HepG2 (cell line): ENCODE measurements around the gene SMPD2. TPM values are rescaled to one million over a fixed set of nuclear protein-coding genes. Genes with fewer than 3 reads are reported as not detected.

ENCODE experiments used
- ATM ChIP-seq: fragments of 450-650 bp; IDR thresholded peaks from 2 replicates; pipeline ENCODE4 v1.7.1; 2017; ENCODE audit warnings: mild to moderate bottlenecking, borderline replicate concordance
- MAX ChIP-seq: IDR thresholded peaks from 2 replicates; pipeline ENCODE4 v1.6.1; 2012; ENCODE audit warnings: inconsistent platforms
- MED13 ChIP-seq: sonication (generic); formaldehyde crosslinking; IDR thresholded peaks from 2 replicates; pipeline ENCODE4 v1.5.0; 2020; ENCODE audit warnings: missing genetic modification reagents
- PBX2 ChIP-seq: IDR thresholded peaks from 2 replicates; pipeline ENCODE4 v1.6.1; 2016; ENCODE audit warnings: control low read depth
- POLR2A ChIP-seq, 2 experiments: IDR thresholded peaks; 2 replicates each; pipeline ENCODE4 v1.6.1; 2011; ENCODE audit warnings: low read depth in 2 of 2, low read length in 2 of 2, mild to moderate bottlenecking in 1 of 2, moderate library complexity in 1 of 2; ENCODE audit not compliant: insufficient read depth in 1 of 2
- SAFB2 ChIP-seq: sonication (generic); formaldehyde crosslinking; IDR thresholded peaks from 2 replicates; pipeline ENCODE4 v1.5.1; 2020; ENCODE audit warnings: missing genetic modification reagents, low read depth, mild to moderate bottlenecking, borderline replicate concordance
- SMAD9 ChIP-seq: sonication (generic); formaldehyde crosslinking; IDR thresholded peaks from 2 replicates; pipeline ENCODE4 v1.5.1; 2020; ENCODE audit warnings: mild to moderate bottlenecking, missing genetic modification reagents
- SMC3 ChIP-seq: IDR thresholded peaks from 2 replicates; pipeline ENCODE4 v1.6.1; 2011; ENCODE audit warnings: low read length, improper control_type of control experiment
- ZGPAT ChIP-seq: IDR thresholded peaks from 2 replicates; pipeline ENCODE4 v1.6.1; 2016; ENCODE audit warnings: mild to moderate bottlenecking
- ZHX2 ChIP-seq, 2 experiments: sonication (generic) in 1 of 2; formaldehyde crosslinking in 1 of 2; IDR thresholded peaks; 2 replicates each; pipeline versions ENCODE4 v1.6.1 to v1.9.0; 2014 to 2022; ENCODE audit warnings: antibody characterized with exemption in 1 of 2, borderline replicate concordance in 1 of 2, inconsistent platforms in 1 of 2, low read depth in 1 of 2, missing genetic modification reagents in 1 of 2
- ZIK1 ChIP-seq: sonication (generic); formaldehyde crosslinking; IDR thresholded peaks from 2 replicates; pipeline ENCODE4 v1.5.0; 2020; ENCODE audit warnings: mild to moderate bottlenecking, low read depth, missing genetic modification reagents, borderline replicate concordance
- ZNF546 ChIP-seq: sonication (generic); formaldehyde crosslinking; conservative IDR thresholded peaks from 2 replicates; pipeline ENCODE4 v1.8.1; 2023; ENCODE audit warnings: mild to moderate bottlenecking, missing genetic modification reagents
- ZNF597 ChIP-seq: sonication (generic); formaldehyde crosslinking; IDR thresholded peaks from 2 replicates; pipeline ENCODE4 v1.5.0; 2020; ENCODE audit warnings: missing genetic modification reagents
- ZNF710 ChIP-seq: sonication (generic); formaldehyde crosslinking; IDR thresholded peaks from 2 replicates; pipeline ENCODE4 v1.5.0; 2020; ENCODE audit warnings: mild to moderate bottlenecking, missing genetic modification reagents, borderline replicate concordance
- ZNF839 ChIP-seq: sonication (generic); formaldehyde crosslinking; IDR thresholded peaks from 2 replicates; pipeline ENCODE4 v1.4.0; 2020; ENCODE audit warnings: missing genetic modification reagents, mild to moderate bottlenecking, borderline replicate concordance
- polyA plus RNA-seq, 8 experiments: library from polyadenylated mRNA; depleted of rRNA in 3 of 8; stranded (reverse) in 7 of 8; unstranded in 1 of 8; fragments of >200 nt; fragmentation: Illumina TruSeq in 4 of 8; extraction: Trizol in 4 of 8; gene quantifications; 2 replicates each; pipeline versions ENCODE4 v1.2.1 to v1.2.3, GENCODE V29; 2011 to 2016; ENCODE audit warnings: low read depth in 4 of 8, missing spikeins in 1 of 8, mixed read lengths in 1 of 8; ENCODE audit not compliant: insufficient read depth in 1 of 8
- total RNA-seq, 5 experiments: library from RNA; depleted of rRNA; stranded (reverse); fragments of >200 nt; fragmentation: Illumina TruSeq; extraction: Trizol; gene quantifications; 2 replicates each; pipeline ENCODE4 v1.2.3, GENCODE V29; 2016; ENCODE audit warnings: low read depth in 1 of 5

SMPD2 gene
- total and polyA plus RNA-seq, 2 of the 13 experiments (the other 11 are each of a cell fraction or from before 2014, with no cell fraction given) = 5.9 to 10.6 TPM

GRCh38 chr6:109455437-109456110, 15.1 kb downstream of the SMPD2 start, which contains the start of gene MICAL1 (continued):
- TF ChIP-seq ATM (no peak), ZNF597 (CRISPR knock-in tag) (no peak), SAFB2 (0 out of 2 replicates have a peak, but pooled peaks have one; percentile 38), ZNF839 (no peak), MAX (0 out of 2 replicates have a peak, but pooled peaks have one; percentile 29), POLR2A (IDR thresholded peaks at IDR 0.05; ENCODE audit: insufficient read depth in 1 of 2, low read depth in 2 of 2, low read length in 2 of 2) (peak; percentile 14 to 35; a peak in 2 of 4 replicates), PBX2 (CRISPR knock-in tag) (no peak), ZGPAT (CRISPR knock-in tag) (0 out of 2 replicates have a peak, but pooled peaks have one; percentile 45), ZIK1 (CRISPR knock-in tag) (0 out of 2 replicates have a peak, but pooled peaks have one; percentile 11), SMAD9 (CRISPR knock-in tag) (0 out of 2 replicates have a peak, but pooled peaks have one; percentile 16), MED13 (no peak), SMC3 (no peak), ZNF546 (no peak), ZNF710 (peak; percentile 33; the same call in 1 of the 2 replicates), ZHX2 (IDR thresholded peaks at IDR 0.05; ENCODE audit: low read depth) (no peak), ZHX2 (CRISPR knock-in tag; IDR thresholded peaks at IDR 0.05; ENCODE audit: borderline replicate concordance) (no peak)
